GM19438 (cell line): ENCODE results near the gene C11orf24.
A peak's percentile ranks its signal among the peaks of the same experiment; 100 is the strongest.

Experiments used
- ATAC-seq: cut with Tn5 transposase; IDR thresholded peaks from one replicate; pipeline ENCODE4 v1.9.1; 2021; ENCODE audit warnings: low read depth; ENCODE audit not compliant: unreplicated experiment

Gene C11orf24

DNA sequence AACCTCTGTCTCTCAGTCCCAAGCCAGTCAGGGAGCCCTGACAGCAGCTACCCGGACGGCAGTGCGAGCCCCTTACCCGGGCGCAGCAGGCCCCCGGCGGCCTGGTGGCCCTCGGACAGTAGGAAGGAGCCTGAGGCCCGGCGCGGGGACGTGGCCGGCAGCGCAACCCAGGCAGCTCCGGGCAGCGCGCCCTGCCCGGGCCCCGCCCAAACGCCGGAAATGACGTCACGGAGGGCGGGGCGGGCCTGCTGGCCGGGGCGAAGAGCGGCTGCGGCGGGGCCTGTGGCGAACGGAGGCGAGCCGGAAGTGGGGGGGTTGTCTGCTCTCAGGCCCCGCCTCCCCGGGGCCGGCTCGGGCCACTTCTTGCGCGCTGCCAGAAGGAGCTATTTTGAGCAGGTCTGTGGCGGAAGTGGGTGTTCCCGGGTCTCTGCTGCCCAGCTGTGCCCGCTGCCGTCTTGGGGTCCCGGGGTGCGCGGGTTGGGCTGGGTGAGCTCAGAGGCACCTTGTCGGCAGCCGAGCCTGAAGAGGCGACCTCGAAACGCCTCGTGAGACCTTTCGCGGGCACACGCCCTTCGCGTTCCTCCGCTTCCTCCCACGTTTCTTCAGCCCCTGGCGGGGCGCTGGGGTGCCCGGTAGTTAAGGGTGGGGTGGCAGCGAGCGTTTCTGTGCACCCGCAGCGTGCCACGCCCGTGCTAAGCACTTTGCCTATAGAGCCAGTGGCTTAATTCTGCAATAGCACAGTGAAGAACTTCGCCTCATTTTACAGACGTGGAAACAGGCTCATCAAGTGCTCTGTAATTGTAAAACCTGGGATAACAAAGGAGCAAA is at the start of gene C11orf24:
TSS of gene C11orf24 (minus strand) at position 193 of the 828 bp plus-strand sequence. CDS start 8,206 bp downstream, outside the sequence.
- peak; percentile 70 for ATAC-seq

DNA sequence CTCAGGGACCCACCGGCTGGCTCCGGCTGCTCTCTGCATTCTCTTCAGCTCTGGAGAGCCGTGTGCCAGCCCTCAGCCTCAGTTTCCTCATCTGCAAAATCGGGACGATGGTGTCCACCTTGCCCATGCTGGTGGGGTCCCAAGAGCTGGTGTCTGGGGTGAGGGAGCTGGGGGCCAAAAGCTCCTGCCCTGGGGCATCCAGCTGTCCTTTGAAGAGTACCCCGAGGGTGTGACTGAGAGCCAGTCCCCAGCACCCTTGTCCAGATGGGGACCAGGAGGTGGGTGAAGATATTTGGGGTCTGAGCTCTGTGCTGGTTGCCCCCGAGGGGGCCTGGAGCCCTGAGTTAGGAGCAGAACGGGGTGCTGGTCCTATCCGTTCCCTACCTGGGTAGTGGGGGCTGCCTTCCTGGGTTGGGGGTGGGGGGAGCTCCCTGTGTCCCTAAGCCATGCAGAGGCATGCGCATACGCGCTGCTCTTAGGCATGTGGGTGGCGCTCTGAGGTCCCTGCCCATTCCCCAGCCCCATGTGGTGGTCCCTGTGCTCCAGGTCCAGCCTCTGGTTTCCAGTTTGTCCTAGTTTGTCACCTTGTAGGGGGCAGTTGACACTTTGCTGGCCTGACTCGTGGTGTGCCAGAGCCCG is 45.5 kb upstream of the C11orf24 start:
- no peak for ATAC-seq

DNA sequence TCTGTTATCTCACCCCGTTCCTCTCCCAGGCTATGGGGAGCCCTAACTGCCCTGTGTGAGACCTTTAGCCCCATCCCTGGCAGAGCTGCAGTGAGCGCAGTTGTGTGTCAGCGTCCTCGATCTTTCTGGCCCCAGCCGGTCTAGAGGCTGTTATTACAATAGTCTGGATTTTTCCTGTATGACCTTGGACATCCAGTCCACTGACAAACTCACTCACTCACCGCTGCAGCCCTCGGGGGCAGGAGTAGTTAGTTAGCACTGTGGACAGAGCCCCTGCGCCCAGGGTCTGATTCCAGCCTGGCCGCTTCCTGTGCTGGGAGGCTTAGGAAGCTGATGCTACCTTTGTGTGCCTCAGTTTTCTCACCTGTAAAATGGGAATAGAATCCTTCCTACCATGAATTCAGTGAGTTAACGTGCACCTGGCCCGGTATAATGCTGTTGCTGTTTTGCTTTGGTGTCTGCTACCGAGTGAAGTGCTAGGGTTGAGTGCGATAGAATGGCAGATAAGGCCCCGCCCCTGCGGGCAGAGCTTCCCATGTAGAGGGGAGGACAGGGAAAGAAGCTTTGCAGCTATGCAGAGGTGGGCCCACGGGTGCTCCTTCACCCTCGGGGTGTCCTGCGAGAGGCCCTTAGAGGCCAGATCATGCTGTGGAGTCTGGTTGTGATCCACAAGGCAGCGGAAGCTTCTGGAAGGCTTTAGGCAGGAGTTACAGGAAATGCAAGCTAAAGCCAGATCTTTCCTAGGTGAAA is 43.6 kb upstream of the C11orf24 start:
- no peak for ATAC-seq

DNA sequence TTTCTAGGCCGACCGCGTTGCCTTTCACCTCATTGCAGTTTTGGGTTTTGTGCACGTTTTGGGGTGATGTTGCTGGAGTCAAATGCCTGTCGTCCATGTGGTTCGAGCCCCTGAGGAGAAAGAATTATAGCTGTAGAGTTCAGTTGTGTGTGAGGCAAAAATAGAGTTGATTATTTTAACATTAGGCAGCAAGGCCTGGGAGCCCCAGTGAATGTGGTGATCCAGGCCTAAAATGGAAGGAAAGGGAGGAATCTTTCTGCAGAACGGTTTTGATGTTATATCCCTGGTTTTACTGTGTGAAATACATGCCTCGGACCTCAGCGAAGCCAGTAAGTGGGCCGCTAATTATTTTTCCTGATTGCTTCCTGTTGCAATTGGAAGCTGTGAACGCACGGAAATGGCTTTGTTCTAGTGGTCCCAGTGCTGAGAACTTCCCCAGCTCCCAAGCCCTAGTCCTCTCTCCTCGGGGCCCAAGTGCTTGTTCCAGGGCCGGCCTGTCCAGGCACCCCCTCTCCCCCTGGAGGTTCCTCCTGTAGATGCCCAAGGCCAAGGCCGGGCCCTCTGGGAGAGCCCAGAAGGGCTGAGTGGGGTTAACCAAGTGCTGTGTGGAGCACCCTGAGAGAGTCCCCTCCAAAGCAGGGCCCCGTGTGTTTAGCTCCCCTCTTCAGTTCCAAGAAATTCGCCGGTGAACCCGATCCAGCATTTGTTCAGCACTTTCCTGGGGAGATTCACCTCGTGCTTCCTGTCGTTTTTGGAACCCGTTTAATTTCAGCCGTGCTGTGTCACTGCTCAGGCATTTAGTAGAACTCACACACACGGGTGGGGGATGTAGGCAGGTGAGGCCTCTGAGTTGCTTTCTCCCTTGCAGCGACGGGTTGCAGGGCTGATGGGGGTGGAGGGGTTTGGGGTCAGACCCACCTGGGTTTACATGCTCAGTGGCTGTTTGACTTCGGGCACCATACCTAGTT is 42.7 kb upstream of the C11orf24 start:
- ATAC-seq, result no peak

DNA sequence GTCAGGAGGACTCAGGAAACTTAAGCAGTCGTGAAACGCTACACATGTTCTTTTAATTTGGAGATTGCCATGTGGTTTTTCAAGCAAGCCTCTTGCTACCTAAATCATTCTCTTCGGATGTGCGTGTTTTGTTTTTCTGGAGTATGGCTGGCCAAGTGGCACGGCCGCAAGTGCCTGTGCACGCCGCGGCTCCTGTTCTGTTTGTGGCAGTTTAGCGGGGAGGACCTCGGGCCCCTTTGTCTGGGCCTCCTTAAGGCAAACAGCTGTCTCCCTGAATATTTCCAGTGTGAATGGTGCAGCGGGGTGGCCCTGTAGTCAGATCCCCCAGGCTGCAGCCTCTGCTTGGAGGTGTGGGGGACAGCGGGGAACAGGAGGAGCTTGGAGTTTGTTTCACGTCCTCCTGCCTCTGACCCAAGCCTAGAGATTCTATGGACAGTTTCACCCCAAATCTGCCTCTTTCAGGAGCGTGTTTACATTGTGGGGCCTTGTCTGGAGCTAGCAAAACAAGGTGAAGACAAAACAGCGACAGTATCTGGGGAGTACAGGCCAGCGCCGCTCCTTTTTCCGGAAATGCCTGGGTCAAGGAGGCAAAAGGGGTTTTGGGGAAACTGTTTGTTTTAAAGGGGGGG is 41.9 kb upstream of the C11orf24 start:
- no peak for ATAC-seq

DNA sequence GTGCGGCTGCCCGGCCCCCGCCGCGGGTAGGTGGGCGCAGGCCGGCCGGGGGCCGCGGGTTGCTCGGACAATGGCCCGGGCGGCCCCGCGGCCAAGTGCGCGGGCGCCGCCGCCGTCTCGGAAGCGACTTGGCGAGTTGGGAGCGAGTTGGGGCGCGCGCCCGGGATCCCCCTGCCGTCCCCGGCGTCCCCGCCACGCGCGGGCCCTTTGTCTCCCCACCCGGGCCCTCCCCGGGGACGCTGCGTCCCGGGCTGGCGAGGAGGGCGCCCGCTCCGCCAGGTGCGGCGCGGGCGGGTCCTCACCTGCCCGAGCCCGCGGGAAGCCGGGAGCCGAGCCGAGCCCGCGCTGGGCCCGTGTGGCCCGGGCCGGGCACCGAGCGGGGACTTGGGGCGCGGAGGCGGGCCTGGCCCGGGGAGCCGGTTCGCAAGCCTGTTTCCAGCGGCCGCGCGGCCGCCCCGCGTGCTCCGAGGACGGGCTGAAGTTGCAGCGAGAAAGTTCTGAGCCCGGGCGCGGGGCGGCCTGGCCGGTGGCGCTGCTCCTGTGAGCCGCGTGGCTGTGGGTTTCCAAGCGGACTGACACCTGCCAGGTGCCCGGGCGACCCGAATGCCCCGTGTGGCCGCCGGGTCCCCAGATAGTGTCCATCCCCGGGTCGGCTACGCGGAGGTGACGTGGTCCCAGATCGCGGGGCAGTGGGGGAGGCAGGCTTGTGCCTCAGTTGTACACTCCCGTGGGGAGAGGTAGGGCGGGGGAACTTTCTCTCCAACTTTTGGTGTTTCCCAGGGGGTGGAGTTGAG is 41.2 kb upstream of the C11orf24 start:
- no peak for ATAC-seq

DNA sequence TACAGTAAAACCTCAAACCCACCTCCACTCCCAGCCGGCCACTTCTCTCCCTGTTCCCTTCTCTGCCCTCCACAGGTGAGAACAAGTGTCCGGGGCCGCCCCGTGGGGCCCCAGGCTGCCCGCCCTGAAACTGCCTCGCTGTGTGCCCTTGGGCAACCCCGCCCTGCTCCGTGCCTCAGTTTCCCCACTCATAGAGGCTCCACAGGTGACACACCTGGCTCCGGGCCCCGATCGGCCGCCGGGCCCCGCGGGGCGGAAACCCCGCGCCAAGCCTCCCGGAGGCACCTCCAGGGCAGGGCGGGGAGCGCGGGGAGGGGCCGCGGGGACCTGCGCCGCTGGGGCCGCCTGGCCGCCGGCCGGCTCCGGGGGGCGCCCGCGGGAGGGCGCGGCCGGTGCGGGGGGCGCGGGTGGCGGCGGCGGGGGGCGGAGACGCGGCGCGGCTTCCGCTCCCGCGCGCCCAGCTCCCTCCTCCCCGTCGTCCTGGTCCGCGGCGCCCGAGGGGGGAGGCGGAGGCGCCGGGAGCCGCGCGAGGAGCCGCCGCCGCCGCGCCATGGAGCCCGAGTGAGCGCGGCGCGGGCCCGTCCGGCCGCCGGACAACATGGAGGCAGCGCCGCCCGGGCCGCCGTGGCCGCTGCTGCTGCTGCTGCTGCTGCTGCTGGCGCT is 40.5 kb upstream of the C11orf24 start, which contains the start of gene LRP5:
TSS of gene LRP5 (plus strand) at position 475 of the 663 bp plus-strand sequence. CDS start at position 599, 124 bp downstream.
- no peak for ATAC-seq

DNA sequence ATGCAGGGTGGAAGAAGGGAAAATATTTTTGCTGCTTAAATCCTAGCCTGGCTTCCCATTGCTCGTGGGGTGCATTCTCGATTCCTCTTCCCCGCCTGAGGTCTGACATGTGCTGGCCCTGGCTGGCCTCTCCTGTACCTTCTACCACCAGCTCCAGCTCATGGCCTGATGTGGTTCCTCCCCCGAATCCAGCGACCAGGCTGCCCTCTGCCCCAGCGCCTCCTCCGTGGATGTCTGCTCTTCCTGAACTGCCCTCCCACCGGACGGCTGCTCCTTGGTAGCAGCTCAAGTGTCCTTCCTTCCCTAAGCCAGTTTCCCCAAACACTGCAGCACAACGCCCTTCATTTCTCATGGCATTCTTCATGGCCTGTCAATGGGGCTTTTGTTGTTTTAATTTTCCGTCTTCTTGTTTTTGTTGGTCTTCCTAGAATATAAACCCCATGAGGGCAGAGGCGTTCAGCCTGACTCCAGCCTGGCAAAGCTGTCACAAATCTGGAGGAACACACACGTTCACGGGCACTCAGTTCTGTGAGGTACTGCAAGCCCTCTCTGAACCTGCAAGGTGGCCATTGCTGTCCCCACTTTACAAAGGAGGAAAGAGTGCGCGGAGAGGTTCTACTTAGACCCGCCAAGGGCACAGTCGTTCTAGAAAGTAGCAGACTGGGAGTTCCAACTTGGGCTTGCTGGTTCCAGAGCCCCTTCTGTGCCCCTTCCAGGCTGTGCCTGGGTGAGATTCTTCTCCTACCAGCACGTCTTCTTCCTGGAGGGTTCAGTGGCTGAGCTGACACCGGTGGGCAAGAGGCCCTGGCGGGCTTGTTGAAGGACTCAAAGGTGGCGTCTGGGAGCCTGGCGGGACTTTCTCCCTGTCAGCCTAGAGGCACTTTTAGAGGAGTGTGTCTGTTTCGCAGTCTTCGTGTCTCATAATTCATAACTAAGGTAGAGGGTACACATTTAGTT is 39.7 kb upstream of the C11orf24 start:
- no peak for ATAC-seq

DNA sequence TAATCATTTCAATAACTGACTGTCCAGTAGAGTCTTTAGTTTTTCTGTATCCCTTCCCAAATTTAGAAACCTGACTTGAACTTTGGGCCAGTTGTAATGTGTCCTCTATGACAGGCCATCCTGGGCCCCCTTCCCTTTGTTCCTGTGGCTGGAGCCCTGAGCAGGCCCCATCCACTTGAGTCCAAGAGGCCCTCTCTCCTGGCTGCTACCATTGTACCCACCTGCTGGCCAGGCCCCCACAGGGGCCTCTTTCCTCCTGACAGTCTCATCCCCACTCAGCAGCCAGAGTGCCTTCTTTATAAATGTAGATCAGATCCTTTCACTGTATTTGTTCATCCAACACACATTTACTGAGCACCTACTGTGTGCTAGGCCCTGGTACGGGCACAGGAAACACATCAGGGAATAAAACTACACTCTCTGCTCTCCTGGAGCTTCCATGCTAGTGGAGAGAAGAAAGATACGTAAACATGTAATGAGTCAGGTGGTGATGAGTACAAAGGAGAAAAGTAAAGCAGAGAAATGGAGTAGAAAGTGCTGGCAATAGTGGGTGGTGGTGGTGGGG is 37.9 kb upstream of the C11orf24 start:
- ATAC-seq, result no peak

DNA sequence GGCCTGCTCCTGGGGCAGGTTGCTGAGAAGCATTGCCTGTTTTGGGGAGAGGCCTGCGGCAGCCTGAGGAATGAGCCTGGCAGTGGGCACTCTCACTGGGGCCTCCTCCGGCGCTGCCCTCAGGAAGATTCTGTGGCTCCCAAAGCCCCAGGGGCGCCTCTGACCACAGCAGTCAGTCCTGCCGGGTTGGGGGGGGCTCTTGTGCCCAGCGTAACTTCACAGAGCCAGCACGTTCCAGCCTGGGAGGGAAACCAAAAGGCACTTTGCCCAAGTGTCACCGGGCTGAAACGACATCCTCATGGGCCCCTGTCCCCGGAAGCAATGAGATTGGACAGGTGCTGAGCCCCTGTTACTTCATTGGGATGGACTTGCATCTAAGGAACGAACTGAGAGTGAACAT is 36.3 kb upstream of the C11orf24 start:
- no peak for ATAC-seq

DNA sequence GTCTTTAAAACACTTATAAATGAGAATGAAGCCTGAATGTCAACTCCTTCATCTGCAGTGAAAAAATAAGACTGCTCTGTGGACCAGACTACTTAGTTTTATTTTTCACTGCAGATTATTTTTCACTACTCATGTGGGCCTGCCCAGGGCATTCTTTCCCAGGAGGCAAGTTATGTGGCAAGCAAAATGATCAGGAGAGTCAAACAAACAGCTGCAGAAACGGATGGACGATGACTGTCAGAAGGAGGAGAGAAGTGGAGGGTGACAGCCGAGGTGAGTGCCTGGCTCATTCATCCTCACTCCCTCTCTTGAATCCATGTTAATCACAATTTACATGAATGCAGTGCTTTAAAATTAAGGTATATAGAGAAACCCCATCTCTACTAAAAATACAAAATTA is 34.9 kb upstream of the C11orf24 start:
- ATAC-seq, result no peak

DNA sequence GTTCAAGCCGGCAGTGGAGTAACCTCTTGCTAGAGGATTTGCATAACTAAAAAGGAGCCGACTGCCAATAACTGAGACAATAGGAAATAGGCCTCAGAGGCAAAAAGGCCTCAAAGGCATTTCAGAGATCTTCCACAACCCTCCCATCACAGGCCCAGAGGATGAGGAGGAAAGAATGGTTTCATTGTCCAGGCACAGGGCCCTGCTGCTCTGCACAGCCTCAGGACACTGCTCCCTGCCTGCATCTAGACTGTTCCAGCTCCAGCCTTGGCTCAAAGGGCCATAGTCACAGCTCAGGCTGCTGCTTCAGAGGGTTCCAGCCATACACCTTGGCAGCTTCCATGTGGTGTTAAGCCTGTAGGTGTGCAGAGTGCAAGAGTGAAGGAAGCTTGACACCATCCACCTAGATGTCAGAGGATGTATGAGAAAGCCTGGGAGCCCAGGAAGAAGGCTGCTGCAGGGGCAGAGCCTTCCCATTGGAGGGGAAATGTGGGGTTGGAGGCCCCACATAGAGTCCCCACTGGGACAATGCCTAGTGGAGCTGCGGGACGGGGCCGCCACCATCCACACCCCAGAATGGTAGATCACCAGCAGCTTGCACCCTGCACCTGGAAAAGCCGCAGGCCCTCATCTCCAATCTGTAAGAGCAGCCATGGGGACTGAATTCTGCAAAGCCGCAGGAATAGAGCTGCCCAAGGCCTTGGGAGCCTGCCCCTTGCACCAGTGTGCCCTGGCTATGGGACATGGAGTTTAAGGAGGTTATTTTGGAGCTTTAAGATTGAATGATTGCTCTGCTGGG is 32.4 kb upstream of the C11orf24 start:
- ATAC-seq, result no peak

DNA sequence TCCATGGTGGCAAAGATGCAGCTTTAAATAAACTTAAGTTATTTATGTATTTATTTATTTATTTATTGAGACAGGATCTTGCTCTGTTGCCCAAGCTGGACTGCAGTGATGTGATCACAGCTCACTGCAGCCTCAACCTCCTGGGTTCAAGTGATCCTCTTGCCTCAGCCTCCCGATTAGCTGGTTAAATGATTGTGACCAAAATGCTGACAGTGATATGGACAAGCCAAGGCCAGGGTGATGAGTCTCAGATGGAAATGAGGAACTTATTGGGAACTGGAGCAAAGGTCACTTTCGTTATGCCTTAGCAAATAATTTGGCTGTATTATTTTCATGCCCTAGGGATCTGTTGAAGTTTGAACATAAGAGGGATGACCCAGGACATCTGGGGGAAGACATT is 31.3 kb upstream of the C11orf24 start:
- no peak for ATAC-seq

DNA sequence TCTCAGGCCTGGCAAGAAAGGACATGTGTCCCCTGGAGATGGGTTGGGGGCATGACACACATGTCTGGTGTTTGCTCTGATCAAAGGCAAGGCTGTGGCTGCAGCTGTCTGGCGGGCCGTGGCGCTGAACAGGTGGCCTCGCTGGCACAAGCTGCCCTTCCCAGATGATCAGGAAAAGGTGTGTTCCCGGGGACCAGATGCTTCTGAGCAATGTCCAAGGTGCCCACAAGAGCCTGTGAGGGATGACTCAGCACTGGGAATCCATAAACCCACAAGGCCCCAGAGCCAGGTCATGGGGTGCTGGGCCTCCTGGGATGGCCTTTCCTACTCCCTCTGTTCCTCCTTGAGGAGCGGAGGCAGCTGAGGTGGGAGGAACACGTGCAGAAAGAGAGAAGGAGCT is 30.9 kb upstream of the C11orf24 start:
- no peak for ATAC-seq

DNA sequence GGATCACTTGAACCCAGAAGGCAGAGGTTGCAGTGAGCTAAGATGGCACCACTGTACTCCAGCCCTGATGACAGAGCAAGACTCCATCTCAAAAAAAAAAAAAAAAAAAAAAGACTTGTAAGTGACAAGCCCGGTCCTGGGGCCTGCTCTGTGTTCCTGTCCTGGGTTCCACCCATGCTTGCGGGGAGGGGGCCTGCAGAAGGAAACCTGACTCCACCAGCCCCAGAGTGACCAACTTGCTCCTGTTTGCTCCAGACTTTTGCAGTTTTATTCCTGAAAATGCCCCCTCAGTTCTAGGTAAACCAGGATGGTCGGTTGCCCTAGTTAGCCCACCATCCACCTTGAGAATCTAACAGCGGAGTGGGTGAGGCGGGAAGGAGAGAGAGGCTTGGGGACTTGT is 30.5 kb upstream of the C11orf24 start:
- ATAC-seq, result no peak
